ENCODE results near the gene CASK.

The CASK gene

GRCh38 chrX:41912923-41913322 lies 10.4 kb downstream of the CASK start:
- in situ Hi-C loops (cut with HindIII; ENCODE audit: low sequenced_read_pairs) = no loop called here

GRCh38 chrX:41909068-41909467 lies 14.3 kb downstream of the CASK start:
- in situ Hi-C loops (cut with HindIII; ENCODE audit: low sequenced_read_pairs) = no loop called here

- in situ Hi-C loops (cut with HindIII; ENCODE audit: low sequenced_read_pairs) = no loop called here
Observed at GRCh38 chrX:41906515-41907187, 16.7 kb downstream of the CASK start.

- in situ Hi-C loops (cut with HindIII; ENCODE audit: low sequenced_read_pairs) = no loop called here
Observed at GRCh38 chrX:41903544-41903943, 19.8 kb downstream of the CASK start.

GRCh38 chrX:41900321-41900720 lies 23.0 kb downstream of the CASK start:
- in situ Hi-C loops (cut with HindIII; ENCODE audit: low sequenced_read_pairs) = no loop called here

- in situ Hi-C loops (cut with HindIII; ENCODE audit: low sequenced_read_pairs) = no loop called here
Observed at GRCh38 chrX:41895826-41896225, 27.5 kb downstream of the CASK start.

- in situ Hi-C loops (cut with HindIII; ENCODE audit: low sequenced_read_pairs) = no loop called here
Observed at GRCh38 chrX:41890026-41890423, 33.3 kb downstream of the CASK start.

GRCh38 chrX:41889317-41890025 lies 33.9 kb downstream of the CASK start:
- in situ Hi-C loops (cut with HindIII; ENCODE audit: low sequenced_read_pairs) = no loop called here

- in situ Hi-C loops (cut with HindIII; ENCODE audit: low sequenced_read_pairs) = no loop called here
Observed at GRCh38 chrX:41887691-41888090, 35.7 kb downstream of the CASK start.

GRCh38 chrX:41885724-41886123 lies 37.6 kb downstream of the CASK start:
- in situ Hi-C loops (cut with HindIII; ENCODE audit: low sequenced_read_pairs) = no loop called here

GRCh38 chrX:41881166-41881565 lies 42.2 kb downstream of the CASK start:
- in situ Hi-C loops (cut with HindIII; ENCODE audit: low sequenced_read_pairs) = no loop called here

- in situ Hi-C loops (cut with HindIII; ENCODE audit: low sequenced_read_pairs) = no loop called here
Observed at GRCh38 chrX:41877167-41877566, 46.2 kb downstream of the CASK start.

GRCh38 chrX:41875142-41875541 lies 48.2 kb downstream of the CASK start:
- in situ Hi-C loops (cut with HindIII; ENCODE audit: low sequenced_read_pairs) = no loop called here

GRCh38 chrX:41870719-41871151 lies 52.6 kb downstream of the CASK start:
- in situ Hi-C loops (cut with HindIII; ENCODE audit: low sequenced_read_pairs) = no loop called here

- in situ Hi-C loops (cut with HindIII; ENCODE audit: low sequenced_read_pairs) = no loop called here
Observed at GRCh38 chrX:41868392-41868977, 54.9 kb downstream of the CASK start.

GRCh38 chrX:41863343-41864203 lies 59.8 kb downstream of the CASK start:
- in situ Hi-C loops (cut with HindIII; ENCODE audit: low sequenced_read_pairs) = no loop called here

- in situ Hi-C loops (cut with HindIII; ENCODE audit: low sequenced_read_pairs) = no loop called here
Observed at GRCh38 chrX:41862562-41863184, 60.7 kb downstream of the CASK start.

- in situ Hi-C loops (cut with HindIII; ENCODE audit: low sequenced_read_pairs) = loop anchor here (10.0 kb wide), 1 partner anchor 303 kb away; no protein-coding TSS in a partner anchor
Observed at GRCh38 chrX:41858161-41858775, 65.1 kb downstream of the CASK start.

GRCh38 chrX:41857670-41858069 lies 65.7 kb downstream of the CASK start:
- in situ Hi-C loops (cut with HindIII; ENCODE audit: low sequenced_read_pairs) = loop anchor here (10.0 kb wide), 1 partner anchor 303 kb away; no protein-coding TSS in a partner anchor

- in situ Hi-C loops (cut with HindIII; ENCODE audit: low sequenced_read_pairs) = no loop called here
Observed at GRCh38 chrX:41846714-41847113, 76.6 kb downstream of the CASK start.

All from endothelial cell of hepatic sinusoid (primary cell).